Measurements from ENCODE around the gene SH3GL1. TPM values are rescaled to one million over a fixed set of nuclear protein-coding genes. Genes with fewer than 3 reads are reported as not detected.
A peak's percentile ranks its signal among the peaks of the same experiment; 100 is the strongest.

The SH3GL1 gene
- total and polyA plus RNA-seq, 2 of the 4 experiments (the other 2 are of a cell fraction), result 28.1 to 138 TPM

DNA sequence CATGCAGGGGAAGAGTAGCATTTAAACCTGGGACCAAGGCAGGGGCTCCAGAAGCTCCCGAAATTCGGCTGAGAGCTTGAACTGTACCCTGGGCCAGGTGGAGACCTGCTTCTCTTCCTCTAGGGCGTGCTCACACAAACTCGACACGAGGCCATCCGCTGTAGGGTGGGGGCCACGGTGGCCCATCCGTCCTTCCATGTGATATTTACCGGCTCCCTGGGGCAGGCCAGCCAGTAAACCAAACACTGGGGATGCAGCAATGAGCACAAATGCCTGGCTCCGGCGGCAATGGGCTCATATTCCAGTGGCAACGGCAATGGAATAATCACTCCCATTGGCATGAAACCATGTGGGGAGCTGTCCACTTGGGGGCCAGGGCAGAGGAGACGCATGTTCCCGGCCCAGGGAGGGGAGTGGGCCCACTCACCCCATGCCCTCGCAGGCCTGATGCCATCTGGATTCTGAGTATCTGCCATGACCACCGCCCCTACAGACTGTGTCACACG, 10.8 kb downstream of the SH3GL1 start:
- peak overlapping the region; percentile 95 for H2AK5ac ChIP-seq (ENCODE audit: low read depth, low read length)
- peak overlapping the region in 1 of 2 experiments; percentile 62; a peak in 2 of 4 replicates for H4K8ac ChIP-seq (ENCODE audit: low read depth in 2 of 2, low read length in 2 of 2)
- ChIA-PET CTCF (interaction anchor here (2.8 kb wide), 1 partner anchor 11 kb away, joined by 7 read pairs; the partner anchor contains the start of gene SH3GL1), POLR2A (ENCODE audit: unreplicated experiment) (no interaction called here)
- no peaks in the 10 kb centered on the region for H3K27me3 ChIP-seq (ENCODE audit: control insufficient read depth, insufficient read depth, low read length)
- H3K4me2 ChIP-seq (ENCODE audit: low read depth, low read length), result no peak overlapping the region
- DNase-seq (no peak), ATAC-seq (ENCODE audit: low read depth) (no peak)
- H3K9me3 ChIP-seq (ENCODE audit: control insufficient read depth, insufficient read depth, low read length), result no peaks in the 10 kb centered on the region
- H3K23ac ChIP-seq (ENCODE audit: low read depth, low read length), result peak overlapping the region; percentile 85
- no peak overlapping the region; the same call in 1 of the 2 replicates for H4K91ac ChIP-seq (ENCODE audit: insufficient read depth, low read depth, low read length)
- intact Hi-C loops (cut with micrococcal nuclease), result loop anchor here (2.0 kb wide), 1 partner anchor 15 kb away; no protein-coding TSS in a partner anchor
- TF ChIP-seq NFE2L2 (IDR thresholded peaks at IDR 0.05; ENCODE audit: low read depth, low read length), result no peak
- no peak for TF ChIP-seq MAFK (IDR thresholded peaks at IDR 0.05; ENCODE audit: low read depth, low read length)
- TF ChIP-seq, protein P1, sequence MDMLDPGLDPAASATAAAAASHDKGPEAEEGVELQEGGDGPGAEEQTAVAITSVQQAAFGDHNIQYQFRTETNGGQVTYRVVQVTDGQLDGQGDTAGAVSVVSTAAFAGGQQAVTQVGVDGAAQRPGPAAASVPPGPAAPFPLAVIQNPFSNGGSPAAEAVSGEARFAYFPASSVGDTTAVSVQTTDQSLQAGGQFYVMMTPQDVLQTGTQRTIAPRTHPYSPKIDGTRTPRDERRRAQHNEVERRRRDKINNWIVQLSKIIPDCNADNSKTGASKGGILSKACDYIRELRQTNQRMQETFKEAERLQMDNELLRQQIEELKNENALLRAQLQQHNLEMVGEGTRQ (IDR thresholded peaks at IDR 0.05; ENCODE audit: low read depth, low read length), result no peak
- TF ChIP-seq, protein P2, sequence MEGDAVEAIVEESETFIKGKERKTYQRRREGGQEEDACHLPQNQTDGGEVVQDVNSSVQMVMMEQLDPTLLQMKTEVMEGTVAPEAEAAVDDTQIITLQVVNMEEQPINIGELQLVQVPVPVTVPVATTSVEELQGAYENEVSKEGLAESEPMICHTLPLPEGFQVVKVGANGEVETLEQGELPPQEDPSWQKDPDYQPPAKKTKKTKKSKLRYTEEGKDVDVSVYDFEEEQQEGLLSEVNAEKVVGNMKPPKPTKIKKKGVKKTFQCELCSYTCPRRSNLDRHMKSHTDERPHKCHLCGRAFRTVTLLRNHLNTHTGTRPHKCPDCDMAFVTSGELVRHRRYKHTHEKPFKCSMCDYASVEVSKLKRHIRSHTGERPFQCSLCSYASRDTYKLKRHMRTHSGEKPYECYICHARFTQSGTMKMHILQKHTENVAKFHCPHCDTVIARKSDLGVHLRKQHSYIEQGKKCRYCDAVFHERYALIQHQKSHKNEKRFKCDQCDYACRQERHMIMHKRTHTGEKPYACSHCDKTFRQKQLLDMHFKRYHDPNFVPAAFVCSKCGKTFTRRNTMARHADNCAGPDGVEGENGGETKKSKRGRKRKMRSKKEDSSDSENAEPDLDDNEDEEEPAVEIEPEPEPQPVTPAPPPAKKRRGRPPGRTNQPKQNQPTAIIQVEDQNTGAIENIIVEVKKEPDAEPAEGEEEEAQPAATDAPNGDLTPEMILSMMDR (conservative IDR thresholded peaks at IDR 0.05; ENCODE audit: low read depth, low read length), result no peak
- TF ChIP-seq CEBPB (IDR thresholded peaks at IDR 0.05; ENCODE audit: low read depth, low read length), result no peak
- no peak for TF ChIP-seq RAD21 (IDR thresholded peaks at IDR 0.05; ENCODE audit: low read length)
- TF ChIP-seq, protein P3, sequence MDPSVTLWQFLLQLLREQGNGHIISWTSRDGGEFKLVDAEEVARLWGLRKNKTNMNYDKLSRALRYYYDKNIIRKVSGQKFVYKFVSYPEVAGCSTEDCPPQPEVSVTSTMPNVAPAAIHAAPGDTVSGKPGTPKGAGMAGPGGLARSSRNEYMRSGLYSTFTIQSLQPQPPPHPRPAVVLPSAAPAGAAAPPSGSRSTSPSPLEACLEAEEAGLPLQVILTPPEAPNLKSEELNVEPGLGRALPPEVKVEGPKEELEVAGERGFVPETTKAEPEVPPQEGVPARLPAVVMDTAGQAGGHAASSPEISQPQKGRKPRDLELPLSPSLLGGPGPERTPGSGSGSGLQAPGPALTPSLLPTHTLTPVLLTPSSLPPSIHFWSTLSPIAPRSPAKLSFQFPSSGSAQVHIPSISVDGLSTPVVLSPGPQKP (IDR thresholded peaks at IDR 0.05; ENCODE audit: borderline replicate concordance, low read depth, low read length), result no peak
- TF ChIP-seq BHLHE40 (IDR thresholded peaks at IDR 0.05; ENCODE audit: low read depth, low read length), result no peak
- no peak for TF ChIP-seq CHD1 (IDR thresholded peaks at IDR 0.05; ENCODE audit: low read depth, low read length)
- TF ChIP-seq RFX5 (IDR thresholded peaks at IDR 0.05; ENCODE audit: low read depth, low read length), result no peak
- TF ChIP-seq RCOR1 (IDR thresholded peaks at IDR 0.05; ENCODE audit: insufficient replicate concordance, low read length), result no peak
- TF ChIP-seq POLR2A (IDR thresholded peaks at IDR 0.05; ENCODE audit: low read depth, low read length), result no peak
- H3K4me3 ChIP-seq (ENCODE audit: insufficient read depth, low read depth, low read length), result no peak overlapping the region
- dilution Hi-C loops (cut with HindIII; ENCODE audit: low sequenced_read_pairs, unreplicated experiment), result no loop called here
- no peak overlapping the region; the same call in 1 of the 2 replicates for H4K5ac ChIP-seq (ENCODE audit: low read depth, low read length)
- peaks cover 53% of the 10 kb centered on the region for H3K4me1 ChIP-seq (ENCODE audit: control insufficient read depth, insufficient read depth, low read length)
- no peak overlapping the region; the same call in 1 of the 2 replicates for H3K18ac ChIP-seq (ENCODE audit: low read depth, low read length)
- H2BK15ac ChIP-seq (ENCODE audit: low read depth, low read length), result no peak overlapping the region
- H3K36me3 ChIP-seq (ENCODE audit: control insufficient read depth, insufficient read depth, low read length), result peaks cover 9% of the 10 kb centered on the region; the same call in 1 of the 2 replicates
- no peak overlapping the region for H3K56ac ChIP-seq (ENCODE audit: extremely low read depth, insufficient read depth, low read length)
- H3K27ac ChIP-seq (ENCODE audit: insufficient read depth, low read length), result peak overlapping the region; percentile 36
- peak overlapping the region; percentile 4 for H2AK9ac ChIP-seq (replicated peaks; ENCODE audit: low read depth, low read length, poor library complexity)
- H2BK120ac ChIP-seq (ENCODE audit: low read depth, low read length), result no peak overlapping the region
- BruUV-seq (replicated peaks), result no TSS peak
- H3K4ac ChIP-seq (ENCODE audit: low read depth, low read length), result peak overlapping the region; percentile 75
- H2BK5ac ChIP-seq (ENCODE audit: low read depth, low read length, poor library complexity, severe bottlenecking), result peak overlapping the region; percentile 26
- H3K9ac ChIP-seq (ENCODE audit: low read depth, low read length), result peak overlapping the region; percentile 2; the same call in 1 of the 2 replicates
- in situ Hi-C loops (cut with MboI; ENCODE audit: low sequenced_read_pairs), result no loop called here
- peaks cover 92% of the 10 kb centered on the region for H4K20me1 ChIP-seq (ENCODE audit: insufficient read depth, low read length)
- peak overlapping the region; percentile 28 for H2AFZ ChIP-seq (replicated peaks; ENCODE audit: low read length, poor library complexity)
- H3K9me1 ChIP-seq (ENCODE audit: insufficient read depth, low read length), result peaks cover 24% of the 10 kb centered on the region; the same call in 1 of the 2 replicates
- H3K79me1 ChIP-seq (ENCODE audit: low read depth in 1 of 2, low read length in 2 of 2), result peaks cover 17 to 93% of the 10 kb centered on the region in 2 experiments
- 45% methylated on average over 14 of the region's 17 CpGs; no CpG with 5 or more reads in 1 of the 2 experiments for WGBS, 2 experiments (ENCODE audit: extremely low coverage in 2 of 2, insufficient read length in 1 of 2)
- no peak overlapping the region for H2BK20ac ChIP-seq (ENCODE audit: low read depth, low read length)
- no peak overlapping the region for H3K14ac ChIP-seq (replicated peaks; ENCODE audit: low read depth, low read length)

Measured in IMR-90 (cell line).